Liver (tissue), 9 donors: ENCODE measurements around the gene ARRDC3. TPM values are rescaled to one million over a fixed set of nuclear protein-coding genes. Genes with fewer than 3 reads are reported as not detected.

Experiments
- DNase-seq: peaks from one replicate; pipeline ENCODE4 v3.0.0-alpha.2; 2017; ENCODE audit warnings: low spot score
- H3K27ac ChIP-seq, 2 donors: one replicate each; pipeline ENCODE4 v1.7.0; 2013; ENCODE audit warnings: inconsistent platforms in 2 of 2, low read length in 2 of 2, control low read depth in 1 of 2, low read depth in 1 of 2, mild to moderate bottlenecking in 1 of 2
- H3K27me3 ChIP-seq, 4 donors: one replicate each; pipeline versions ENCODE4 v1.6.1 to v1.7.0; 2013; ENCODE audit warnings: low read length in 3 of 4, inconsistent platforms in 1 of 4, mild to moderate bottlenecking in 1 of 4, moderate library complexity in 1 of 4; ENCODE audit not compliant: control insufficient read depth in 4 of 4, insufficient read depth in 4 of 4
- H3K36me3 ChIP-seq, 4 donors: one replicate each; pipeline versions ENCODE4 v1.6.1 to v1.7.0; 2013; ENCODE audit warnings: low read length in 3 of 4, mild to moderate bottlenecking in 3 of 4, low read depth in 1 of 4, moderate library complexity in 1 of 4; ENCODE audit not compliant: control insufficient read depth in 4 of 4, insufficient read depth in 3 of 4
- H3K4me1 ChIP-seq, 4 donors: one replicate each; pipeline versions ENCODE4 v1.6.1 to v1.7.0; 2013; ENCODE audit warnings: low read length in 3 of 4, mild to moderate bottlenecking in 3 of 4, moderate library complexity in 1 of 4; ENCODE audit not compliant: control insufficient read depth in 4 of 4, insufficient read depth in 4 of 4
- H3K4me3 ChIP-seq, 3 donors: one replicate each; pipeline versions ENCODE4 v1.6.1 to v1.7.0; 2013; ENCODE audit warnings: low read length in 3 of 3, control low read depth in 1 of 3, low read depth in 1 of 3, mild to moderate bottlenecking in 1 of 3
- H3K9ac ChIP-seq, 2 donors: one replicate each; pipeline ENCODE4 v1.7.0; 2013; ENCODE audit warnings: low read length in 2 of 2, mild to moderate bottlenecking in 2 of 2, moderate library complexity in 2 of 2, control low read depth in 1 of 2, low read depth in 1 of 2
- H3K9me3 ChIP-seq, 4 donors: one replicate each; pipeline versions ENCODE4 v1.6.1 to v1.7.0; 2013; ENCODE audit warnings: low read length in 3 of 4; ENCODE audit not compliant: control insufficient read depth in 4 of 4
- EGR1 ChIP-seq, 2 donors: IDR thresholded peaks; 2 replicates each; pipeline ENCODE4 v1.6.1; 2016 to 2018; ENCODE audit warnings: antibody characterized with exemption in 2 of 2, low read depth in 2 of 2
- FOXA1 ChIP-seq: IDR thresholded peaks from 2 replicates; pipeline ENCODE4 v1.6.1; 2016; ENCODE audit warnings: antibody characterized with exemption
- FOXA2 ChIP-seq: IDR thresholded peaks from 2 replicates; pipeline ENCODE4 v1.6.1; 2016; ENCODE audit warnings: antibody characterized with exemption
- GABPA ChIP-seq, 2 donors: IDR thresholded peaks in 1 of 2; conservative IDR thresholded peaks in 1 of 2; 2 replicates each; pipeline ENCODE4 v1.6.1; 2016; ENCODE audit warnings: antibody characterized with exemption in 2 of 2, mild to moderate bottlenecking in 1 of 2, moderate library complexity in 1 of 2
- HNF4A ChIP-seq, 2 donors: conservative IDR thresholded peaks; 2 replicates each; pipeline ENCODE4 v1.6.1; 2016; ENCODE audit warnings: antibody characterized with exemption in 2 of 2, mild to moderate bottlenecking in 2 of 2
- HNF4G ChIP-seq: IDR thresholded peaks from 2 replicates; pipeline ENCODE4 v1.6.1; 2016; ENCODE audit warnings: antibody characterized with exemption
- JUND ChIP-seq, 2 donors: IDR thresholded peaks; 2 replicates each; pipeline ENCODE4 v1.6.1; 2016; ENCODE audit warnings: antibody characterized with exemption in 2 of 2
- NR2F2 ChIP-seq: IDR thresholded peaks from 2 replicates; pipeline ENCODE4 v1.6.1; 2016; ENCODE audit warnings: antibody characterized with exemption
- RAD21 ChIP-seq, 2 donors: IDR thresholded peaks; 2 replicates each; pipeline ENCODE4 v1.6.1; 2016; ENCODE audit warnings: antibody characterized with exemption in 2 of 2, mild to moderate bottlenecking in 2 of 2
- RXRA ChIP-seq, 2 donors: IDR thresholded peaks; 2 replicates each; pipeline ENCODE4 v1.6.1; 2017 to 2018; ENCODE audit warnings: antibody characterized with exemption in 2 of 2, mild to moderate bottlenecking in 1 of 2
- TAF1 ChIP-seq: conservative IDR thresholded peaks from 2 replicates; pipeline ENCODE4 v1.6.1; 2016; ENCODE audit warnings: antibody characterized with exemption, mild to moderate bottlenecking
- YY1 ChIP-seq: IDR thresholded peaks from 2 replicates; pipeline ENCODE4 v1.6.1; 2016; ENCODE audit warnings: antibody characterized with exemption, mild to moderate bottlenecking
- WGBS: extraction: QIAGEN DNeasy Blood & Tissue Kit; methylation state at CpG from one replicate; pipeline ENCODE4 v1.1.7; 2013; 5-methylcytosine and 5-hydroxymethylcytosine counted together
- polyA plus RNA-seq, 2 donors: library from polyadenylated mRNA; stranded (reverse) in 1 of 2; unstranded in 1 of 2; fragments of 200-250 nt in 1 of 2; fragments of >200 nt in 1 of 2; fragmentation: Nextera tagmentation in 1 of 2; extraction: Ambion mirVana in 1 of 2; gene quantifications; one replicate each; pipeline versions ENCODE4 v1.2.1 to v1.2.3, GENCODE V29; 2013 to 2015
- total RNA-seq, 2 donors: library from RNA; depleted of rRNA; stranded (reverse); fragments of >200 nt; gene quantifications; one replicate each; pipeline ENCODE4 v1.2.3, GENCODE V29; 2014
- TF ChIP-seq, protein P1 (sequence below): IDR thresholded peaks from 2 replicates; pipeline ENCODE4 v1.6.1; 2016; ENCODE audit warnings: antibody characterized with exemption
- TF ChIP-seq, protein P2 (sequence below): IDR thresholded peaks from 2 replicates; pipeline ENCODE4 v1.6.1; 2016; ENCODE audit warnings: antibody characterized with exemption, mild to moderate bottlenecking
- TF ChIP-seq, protein P3 (sequence below): IDR thresholded peaks from 2 replicates; pipeline ENCODE4 v1.6.1; 2016; ENCODE audit warnings: antibody characterized with exemption
- TF ChIP-seq, protein P4 (sequence below): fragments of 150-350 bp; IDR thresholded peaks from 2 replicates; pipeline ENCODE4 v1.5.1; 2017; ENCODE audit warnings: improper control_type of control experiment, low read depth, low read length; ENCODE audit not compliant: missing input control
- donor health status: healthy.
- donor health status: healthy.
- donor health status: healthy.
- donor health status: healthy.
- donor health status: healthy.

The ARRDC3 gene
- total and polyA plus RNA-seq, 4 donors: 8.8 to 70.4 (median 34.0) TPM

DNA sequence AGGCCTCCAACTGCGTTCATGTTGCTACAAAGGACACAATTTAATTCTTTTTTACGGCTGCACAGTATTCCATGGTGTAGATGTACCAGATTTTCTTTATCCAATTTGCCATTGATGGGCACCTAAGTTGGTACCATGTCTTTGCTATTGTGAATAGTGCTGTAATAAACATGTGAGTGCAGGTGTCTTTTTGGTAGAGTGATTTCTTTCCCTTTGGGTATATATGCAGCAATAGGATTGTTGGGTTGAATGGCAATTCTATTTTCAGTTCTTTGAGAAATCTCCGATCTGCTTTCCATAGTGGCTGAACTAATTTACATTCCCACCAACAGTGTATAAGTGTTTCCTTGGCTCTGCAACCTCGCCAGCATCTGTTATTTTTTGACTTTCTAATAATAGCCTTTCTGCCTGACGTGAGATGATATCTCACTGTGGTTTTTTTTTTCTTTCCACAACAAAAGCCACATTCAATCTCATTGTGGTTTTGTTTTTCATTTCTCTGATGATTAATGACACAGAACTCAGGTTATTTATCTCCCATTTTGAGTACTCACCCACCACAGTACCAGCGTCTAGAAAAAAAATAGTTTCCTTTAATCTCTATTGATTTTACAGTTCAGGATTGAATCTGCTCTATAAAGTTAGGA is 21.9 kb downstream of the ARRDC3 start:
- Histone ChIP-seq H3K27ac (no peak overlapping the region), H3K27me3 (no peaks in the 10 kb centered on the region), H3K9ac (no peak overlapping the region), H3K36me3 (no peaks in the 10 kb centered on the region), H3K4me3 (no peak overlapping the region), H3K9me3 (no peaks in the 10 kb centered on the region), H3K4me1 (peaks cover 0 to 8% (median 5%) of the 10 kb centered on the region in 4 donors)
- DNase-seq: no peak
- 77% methylated on average over 6 of the region's 6 CpGs for WGBS
- no peak for TF ChIP-seq YY1
- TF ChIP-seq, protein P1, sequence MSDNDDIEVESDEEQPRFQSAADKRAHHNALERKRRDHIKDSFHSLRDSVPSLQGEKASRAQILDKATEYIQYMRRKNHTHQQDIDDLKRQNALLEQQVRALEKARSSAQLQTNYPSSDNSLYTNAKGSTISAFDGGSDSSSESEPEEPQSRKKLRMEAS: no peak
- no peak for TF ChIP-seq RXRA (IDR thresholded peaks at IDR 0.05)
- no peak for TF ChIP-seq FOXA2
- TF ChIP-seq, protein P2, sequence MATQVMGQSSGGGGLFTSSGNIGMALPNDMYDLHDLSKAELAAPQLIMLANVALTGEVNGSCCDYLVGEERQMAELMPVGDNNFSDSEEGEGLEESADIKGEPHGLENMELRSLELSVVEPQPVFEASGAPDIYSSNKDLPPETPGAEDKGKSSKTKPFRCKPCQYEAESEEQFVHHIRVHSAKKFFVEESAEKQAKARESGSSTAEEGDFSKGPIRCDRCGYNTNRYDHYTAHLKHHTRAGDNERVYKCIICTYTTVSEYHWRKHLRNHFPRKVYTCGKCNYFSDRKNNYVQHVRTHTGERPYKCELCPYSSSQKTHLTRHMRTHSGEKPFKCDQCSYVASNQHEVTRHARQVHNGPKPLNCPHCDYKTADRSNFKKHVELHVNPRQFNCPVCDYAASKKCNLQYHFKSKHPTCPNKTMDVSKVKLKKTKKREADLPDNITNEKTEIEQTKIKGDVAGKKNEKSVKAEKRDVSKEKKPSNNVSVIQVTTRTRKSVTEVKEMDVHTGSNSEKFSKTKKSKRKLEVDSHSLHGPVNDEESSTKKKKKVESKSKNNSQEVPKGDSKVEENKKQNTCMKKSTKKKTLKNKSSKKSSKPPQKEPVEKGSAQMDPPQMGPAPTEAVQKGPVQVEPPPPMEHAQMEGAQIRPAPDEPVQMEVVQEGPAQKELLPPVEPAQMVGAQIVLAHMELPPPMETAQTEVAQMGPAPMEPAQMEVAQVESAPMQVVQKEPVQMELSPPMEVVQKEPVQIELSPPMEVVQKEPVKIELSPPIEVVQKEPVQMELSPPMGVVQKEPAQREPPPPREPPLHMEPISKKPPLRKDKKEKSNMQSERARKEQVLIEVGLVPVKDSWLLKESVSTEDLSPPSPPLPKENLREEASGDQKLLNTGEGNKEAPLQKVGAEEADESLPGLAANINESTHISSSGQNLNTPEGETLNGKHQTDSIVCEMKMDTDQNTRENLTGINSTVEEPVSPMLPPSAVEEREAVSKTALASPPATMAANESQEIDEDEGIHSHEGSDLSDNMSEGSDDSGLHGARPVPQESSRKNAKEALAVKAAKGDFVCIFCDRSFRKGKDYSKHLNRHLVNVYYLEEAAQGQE: no peak
- TF ChIP-seq GABPA (IDR thresholded peaks at IDR 0.05 in 1 of 2, conservative IDR thresholded peaks at IDR 0.05 in 1 of 2): no peak
- TF ChIP-seq, protein P3, sequence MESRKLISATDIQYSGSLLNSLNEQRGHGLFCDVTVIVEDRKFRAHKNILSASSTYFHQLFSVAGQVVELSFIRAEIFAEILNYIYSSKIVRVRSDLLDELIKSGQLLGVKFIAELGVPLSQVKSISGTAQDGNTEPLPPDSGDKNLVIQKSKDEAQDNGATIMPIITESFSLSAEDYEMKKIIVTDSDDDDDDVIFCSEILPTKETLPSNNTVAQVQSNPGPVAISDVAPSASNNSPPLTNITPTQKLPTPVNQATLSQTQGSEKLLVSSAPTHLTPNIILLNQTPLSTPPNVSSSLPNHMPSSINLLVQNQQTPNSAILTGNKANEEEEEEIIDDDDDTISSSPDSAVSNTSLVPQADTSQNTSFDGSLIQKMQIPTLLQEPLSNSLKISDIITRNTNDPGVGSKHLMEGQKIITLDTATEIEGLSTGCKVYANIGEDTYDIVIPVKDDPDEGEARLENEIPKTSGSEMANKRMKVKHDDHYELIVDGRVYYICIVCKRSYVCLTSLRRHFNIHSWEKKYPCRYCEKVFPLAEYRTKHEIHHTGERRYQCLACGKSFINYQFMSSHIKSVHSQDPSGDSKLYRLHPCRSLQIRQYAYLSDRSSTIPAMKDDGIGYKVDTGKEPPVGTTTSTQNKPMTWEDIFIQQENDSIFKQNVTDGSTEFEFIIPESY: no peak
- TF ChIP-seq NR2F2: no peak
- no peak for TF ChIP-seq FOXA1
- no peak for TF ChIP-seq RAD21 (IDR thresholded peaks at IDR 0.05)
- TF ChIP-seq HNF4A (conservative IDR thresholded peaks at IDR 0.05): no peak
- no peak for TF ChIP-seq HNF4G
- TF ChIP-seq, protein P4, sequence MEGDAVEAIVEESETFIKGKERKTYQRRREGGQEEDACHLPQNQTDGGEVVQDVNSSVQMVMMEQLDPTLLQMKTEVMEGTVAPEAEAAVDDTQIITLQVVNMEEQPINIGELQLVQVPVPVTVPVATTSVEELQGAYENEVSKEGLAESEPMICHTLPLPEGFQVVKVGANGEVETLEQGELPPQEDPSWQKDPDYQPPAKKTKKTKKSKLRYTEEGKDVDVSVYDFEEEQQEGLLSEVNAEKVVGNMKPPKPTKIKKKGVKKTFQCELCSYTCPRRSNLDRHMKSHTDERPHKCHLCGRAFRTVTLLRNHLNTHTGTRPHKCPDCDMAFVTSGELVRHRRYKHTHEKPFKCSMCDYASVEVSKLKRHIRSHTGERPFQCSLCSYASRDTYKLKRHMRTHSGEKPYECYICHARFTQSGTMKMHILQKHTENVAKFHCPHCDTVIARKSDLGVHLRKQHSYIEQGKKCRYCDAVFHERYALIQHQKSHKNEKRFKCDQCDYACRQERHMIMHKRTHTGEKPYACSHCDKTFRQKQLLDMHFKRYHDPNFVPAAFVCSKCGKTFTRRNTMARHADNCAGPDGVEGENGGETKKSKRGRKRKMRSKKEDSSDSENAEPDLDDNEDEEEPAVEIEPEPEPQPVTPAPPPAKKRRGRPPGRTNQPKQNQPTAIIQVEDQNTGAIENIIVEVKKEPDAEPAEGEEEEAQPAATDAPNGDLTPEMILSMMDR: no peak
- TF ChIP-seq TAF1: no peak
- TF ChIP-seq JUND (IDR thresholded peaks at IDR 0.05): no peak
- no peak for TF ChIP-seq EGR1 (IDR thresholded peaks at IDR 0.05; ENCODE audit: low read depth in 2 of 2)
